T-cell (primary cell): ENCODE results near the gene TFAM. TPM values are rescaled to one million over a fixed set of nuclear protein-coding genes. Genes with fewer than 3 reads are reported as not detected.

ENCODE experiments used
- total RNA-seq, 35 experiments: library from RNA in 6 of 35; stranded (reverse) in 6 of 35; fragments of 120-200 nt in 1 of 35; gene quantifications; one replicate each; pipeline versions ENCODE4 v1.2.1 to v1.2.4 and lab custom pipeline; 2013 to 2026

Gene TFAM
- total RNA-seq, 5 donors from 2014 or later (not counting 1 experiment from before 2014, with no cell fraction given), result 35.9 to 41.8 (median 39.2) TPM

Other genes starting within 250 kb of the TFAM start
- gene IPMK, start 117.5 kb upstream of the TFAM start, total RNA-seq, result 1 to 10 TPM; 3.7 to 5.3 (median 4.3) TPM
- 10 to 100 TPM in 3 of 5 donors, 1 to 10 TPM in 2; 6.3 to 11.3 (median 10.3) TPM for gene CISD1, start 116.2 kb upstream of the TFAM start, total RNA-seq
- gene UBE2D1, start 50.4 kb upstream of the TFAM start, total RNA-seq, result 10 to 100 TPM in 4 of 5 donors, 1 to 10 TPM in 1; 9.4 to 12.2 (median 10.5) TPM
- gene BICC1, start 127.5 kb downstream of the TFAM start, total RNA-seq, result under 1 TPM in 3 of 5 donors, not detected in 2; 0.06 to 0.09 (median 0.07) TPM